ENCODE results near the gene TMEM215. TPM values are rescaled to one million over a fixed set of nuclear protein-coding genes. Genes with fewer than 3 reads are reported as not detected.
"Not testable (repeated sequence)": the region's sequence is repeated elsewhere in the genome, so short reads cannot be mapped to it uniquely, and the experiment has no call there.

Gene TMEM215
- total RNA-seq, 4 donors from 2014 or later: 0.06 TPM; not detected in 2

DNA sequence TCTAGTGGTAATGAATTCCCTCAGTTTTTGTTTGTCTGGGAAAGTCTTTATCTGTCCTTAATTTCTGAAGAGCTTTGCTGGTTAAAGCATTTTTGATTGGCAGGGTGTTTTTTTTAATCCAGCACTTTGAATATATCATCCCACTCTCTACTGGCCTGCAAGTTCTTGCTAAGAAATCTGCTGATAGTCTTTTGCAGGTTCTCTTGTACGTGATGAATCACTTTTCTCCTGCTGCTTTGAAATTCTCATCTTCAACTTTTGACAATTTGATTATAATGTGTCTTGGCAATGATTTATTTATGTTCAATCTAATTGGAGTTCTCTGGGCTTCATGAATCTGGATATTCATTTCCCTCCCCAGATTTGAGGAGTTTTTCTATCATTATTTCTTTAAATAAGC, 8.1 kb upstream of the TMEM215 start:
- intact Hi-C loops (cut with DNase I): no loop called here
- no peak overlapping the region for H3K27ac ChIP-seq (replicated peaks in 1 of 4)
- H3K4me3 ChIP-seq: no peak overlapping the region
- peaks cover 0 to 14% (median 0%) of the 10 kb centered on the region in 4 donors for H3K27me3 ChIP-seq
- peaks cover 0 to 20% (median 14%) of the 10 kb centered on the region in 4 donors for H3K9me3 ChIP-seq
- no peaks in the 10 kb centered on the region for H3K36me3 ChIP-seq
- no peaks in the 10 kb centered on the region for H3K4me1 ChIP-seq
- 65% methylated on average over 1 of the region's 1 CpG for WGBS
- TF ChIP-seq POLR2AphosphoS5 (IDR thresholded peaks at IDR 0.05): no peak
- TF ChIP-seq, protein P1, sequence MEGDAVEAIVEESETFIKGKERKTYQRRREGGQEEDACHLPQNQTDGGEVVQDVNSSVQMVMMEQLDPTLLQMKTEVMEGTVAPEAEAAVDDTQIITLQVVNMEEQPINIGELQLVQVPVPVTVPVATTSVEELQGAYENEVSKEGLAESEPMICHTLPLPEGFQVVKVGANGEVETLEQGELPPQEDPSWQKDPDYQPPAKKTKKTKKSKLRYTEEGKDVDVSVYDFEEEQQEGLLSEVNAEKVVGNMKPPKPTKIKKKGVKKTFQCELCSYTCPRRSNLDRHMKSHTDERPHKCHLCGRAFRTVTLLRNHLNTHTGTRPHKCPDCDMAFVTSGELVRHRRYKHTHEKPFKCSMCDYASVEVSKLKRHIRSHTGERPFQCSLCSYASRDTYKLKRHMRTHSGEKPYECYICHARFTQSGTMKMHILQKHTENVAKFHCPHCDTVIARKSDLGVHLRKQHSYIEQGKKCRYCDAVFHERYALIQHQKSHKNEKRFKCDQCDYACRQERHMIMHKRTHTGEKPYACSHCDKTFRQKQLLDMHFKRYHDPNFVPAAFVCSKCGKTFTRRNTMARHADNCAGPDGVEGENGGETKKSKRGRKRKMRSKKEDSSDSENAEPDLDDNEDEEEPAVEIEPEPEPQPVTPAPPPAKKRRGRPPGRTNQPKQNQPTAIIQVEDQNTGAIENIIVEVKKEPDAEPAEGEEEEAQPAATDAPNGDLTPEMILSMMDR (IDR thresholded peaks at IDR 0.05): no peak
- no peak for TF ChIP-seq POLR2A (IDR thresholded peaks at IDR 0.05; ENCODE audit: low read depth)
- no peak for TF ChIP-seq EP300 (IDR thresholded peaks at IDR 0.05)
- DNase-seq (ENCODE audit: extremely low spot score): no peak

- intact Hi-C loops (cut with DNase I): no loop called here
- peaks cover 0 to 19% (median 0%) of the 10 kb centered on the region in 4 donors for H3K27me3 ChIP-seq
- no peak for DNase-seq (ENCODE audit: extremely low spot score)
- no peak overlapping the region for H3K27ac ChIP-seq (replicated peaks in 1 of 4)
- no peaks in the 10 kb centered on the region for H3K36me3 ChIP-seq
- H3K4me1 ChIP-seq: no peaks in the 10 kb centered on the region
- peaks cover 0 to 20% (median 14%) of the 10 kb centered on the region in 4 donors for H3K9me3 ChIP-seq
- TF ChIP-seq, protein P1 (IDR thresholded peaks at IDR 0.05): no peak
- TF ChIP-seq POLR2AphosphoS5 (IDR thresholded peaks at IDR 0.05) (no peak), POLR2A (IDR thresholded peaks at IDR 0.05; ENCODE audit: low read depth) (no peak), EP300 (IDR thresholded peaks at IDR 0.05) (no peak)
- no peak overlapping the region for H3K4me3 ChIP-seq
- 74% methylated on average over 3 of the region's 3 CpGs for WGBS
Measured at GRCh38 chr9:32776201-32776600, 7.1 kb upstream of the TMEM215 start.

DNA sequence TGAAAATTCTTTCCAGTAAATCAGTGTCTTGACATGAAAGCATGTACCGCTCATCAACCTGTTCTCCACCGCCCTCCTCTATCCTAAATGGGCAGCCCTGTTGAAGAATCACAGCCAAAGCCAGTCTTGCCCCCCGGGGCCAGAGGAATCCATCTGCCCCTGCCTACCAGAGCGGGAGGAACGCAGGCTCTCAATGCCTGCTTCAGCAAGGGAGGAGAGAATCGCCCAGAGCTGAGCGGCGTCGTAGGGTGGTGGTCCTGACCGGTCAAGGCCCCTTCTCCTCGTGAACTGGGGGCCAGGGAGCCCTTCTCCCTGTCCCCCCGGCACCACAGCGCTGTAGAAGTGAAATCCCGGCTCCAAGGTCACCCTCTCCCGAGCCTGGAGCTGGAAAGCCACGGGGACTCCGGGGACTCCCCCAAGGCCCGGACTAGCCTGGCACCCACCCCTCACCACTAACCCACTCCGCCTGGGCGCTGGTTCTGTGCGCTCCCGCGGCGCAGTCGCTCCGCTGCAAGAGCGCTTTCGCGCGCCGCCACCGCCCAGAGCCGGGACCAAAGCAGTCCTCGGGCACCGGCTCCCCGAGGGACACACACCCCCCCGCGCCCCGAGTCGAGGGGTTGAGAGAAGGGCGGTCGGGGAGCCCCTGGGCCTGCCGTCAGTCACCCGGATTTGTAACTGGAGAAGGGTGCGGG, 718 bp upstream of the TMEM215 start:
- Histone ChIP-seq H3K27me3 (peaks cover 0 to 59% (median 11%) of the 10 kb centered on the region in 4 donors), H3K4me3 (peak overlapping the region in 1 of 4 donors; percentile 29), H3K36me3 (no peaks in the 10 kb centered on the region), H3K27ac (replicated peaks in 1 of 4) (no peak overlapping the region), H3K9me3 (no peaks in the 10 kb centered on the region), H3K4me1 (peaks cover 6 to 12% (median 10%) of the 10 kb centered on the region in 4 donors)
- no peak for DNase-seq (ENCODE audit: extremely low spot score)
- WGBS: 31% methylated on average over 14 of the region's 45 CpGs
- TF ChIP-seq POLR2A (IDR thresholded peaks at IDR 0.05; ENCODE audit: low read depth) (no peak), POLR2AphosphoS5 (IDR thresholded peaks at IDR 0.05) (no peak), EP300 (IDR thresholded peaks at IDR 0.05) (no peak)
- TF ChIP-seq, protein P1 (IDR thresholded peaks at IDR 0.05): no peak
- intact Hi-C loops (cut with DNase I): no loop called here

- Histone ChIP-seq H3K36me3 (no peaks in the 10 kb centered on the region), H3K9me3 (no peaks in the 10 kb centered on the region), H3K27me3 (peaks cover 0 to 23% (median 8%) of the 10 kb centered on the region in 4 donors), H3K4me3 (no peak overlapping the region), H3K4me1 (peaks cover 5 to 9% (median 9%) of the 10 kb centered on the region in 4 donors), H3K27ac (replicated peaks in 1 of 4) (no peak overlapping the region)
- no peak for DNase-seq (ENCODE audit: extremely low spot score)
- WGBS: 40% methylated on average over 2 of the region's 2 CpGs
- TF ChIP-seq EP300 (IDR thresholded peaks at IDR 0.05) (no peak), POLR2AphosphoS5 (IDR thresholded peaks at IDR 0.05) (no peak), POLR2A (IDR thresholded peaks at IDR 0.05; ENCODE audit: low read depth) (no peak)
- TF ChIP-seq, protein P1 (IDR thresholded peaks at IDR 0.05): no peak
- intact Hi-C loops (cut with DNase I): no loop called here
Measured at GRCh38 chr9:32787816-32788215, 4.5 kb downstream of the TMEM215 start.

DNA sequence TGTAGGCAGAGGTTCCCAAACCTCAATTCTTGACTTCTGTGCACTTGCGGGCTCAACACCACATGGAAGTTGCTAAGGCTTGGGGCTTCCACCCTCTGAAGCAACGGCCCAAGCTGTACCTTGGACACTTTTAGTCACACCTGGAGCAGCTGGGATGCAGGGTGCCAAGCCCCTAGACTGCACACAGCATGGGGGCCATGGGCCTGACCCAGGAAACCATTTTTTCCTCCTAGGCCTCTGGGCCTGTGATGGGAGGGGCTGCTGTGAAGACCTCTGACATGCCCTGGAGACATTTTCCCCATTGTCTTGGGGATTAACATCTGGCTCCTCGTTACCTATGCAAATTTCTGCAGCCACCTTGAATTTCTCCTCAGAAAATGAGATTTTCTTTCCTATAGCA, 12.7 kb downstream of the TMEM215 start:
- intact Hi-C loops (cut with DNase I); H3K27me3 ChIP-seq; H3K4me1 ChIP-seq; DNase-seq (ENCODE audit: extremely low spot score); H3K4me3 ChIP-seq; H3K27ac ChIP-seq (replicated peaks in 1 of 4); H3K36me3 ChIP-seq: not testable (repeated sequence)
- WGBS: 58% methylated on average over 3 of the region's 3 CpGs
- peaks cover 0 to 16% (median 8%) of the 10 kb centered on the region in 4 donors for H3K9me3 ChIP-seq
